Activated effector memory CD4-positive, alpha-beta T cell treated with anti-CD3 and anti-CD28 coated beads, Interleukin-2, amount 50 U/mL, for 16 hours (primary cell): ENCODE results near the gene RAB1B.

Experiments
- DNase-seq: peaks from one replicate; pipeline ENCODE4 v3.0.0-alpha.2; 2020

Gene RAB1B

GRCh38 chr11:66325263-66325671 is 56.8 kb downstream of the RAB1B start:
- no peak for DNase-seq

- DNase-seq: no peak
Observed at GRCh38 chr11:66326261-66327111, 58.0 kb downstream of the RAB1B start.
